Measurements from ENCODE around the gene HOXA9.
A peak's percentile ranks its signal among the peaks of the same experiment; 100 is the strongest.

Gene HOXA9

DNA sequence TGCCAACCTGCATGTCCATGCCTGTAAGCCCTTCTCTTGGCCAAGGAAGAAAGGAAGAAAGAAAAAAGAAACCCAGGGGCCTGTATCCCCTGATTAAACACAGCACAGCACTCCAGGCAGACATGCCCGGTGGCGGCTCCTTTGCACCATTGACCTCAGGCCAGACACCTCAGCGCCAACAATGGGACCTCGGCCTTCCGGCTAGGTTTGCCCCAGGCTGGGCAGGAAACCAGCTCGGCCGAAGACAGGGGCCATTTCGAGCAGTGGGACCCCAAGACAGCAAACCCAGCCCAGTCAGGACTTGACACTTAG, 5.9 kb upstream of the HOXA9 start:
- Mint-ChIP-seq H3K4me3 (no peak overlapping the region), H3K9me3 (peaks cover 2% of the 10 kb centered on the region), H3K27ac (peak overlapping the region; percentile 85), H3K36me3 (no peaks in the 10 kb centered on the region), H3K4me1 (peaks cover 6% of the 10 kb centered on the region), H3K27me3 (peaks cover 26% of the 10 kb centered on the region)
- DNase-seq (ENCODE audit: low spot score in 2 of 2) (peak in 1 of 2 donors; percentile 14), ATAC-seq (ENCODE audit: low read depth) (no peak)

DNA sequence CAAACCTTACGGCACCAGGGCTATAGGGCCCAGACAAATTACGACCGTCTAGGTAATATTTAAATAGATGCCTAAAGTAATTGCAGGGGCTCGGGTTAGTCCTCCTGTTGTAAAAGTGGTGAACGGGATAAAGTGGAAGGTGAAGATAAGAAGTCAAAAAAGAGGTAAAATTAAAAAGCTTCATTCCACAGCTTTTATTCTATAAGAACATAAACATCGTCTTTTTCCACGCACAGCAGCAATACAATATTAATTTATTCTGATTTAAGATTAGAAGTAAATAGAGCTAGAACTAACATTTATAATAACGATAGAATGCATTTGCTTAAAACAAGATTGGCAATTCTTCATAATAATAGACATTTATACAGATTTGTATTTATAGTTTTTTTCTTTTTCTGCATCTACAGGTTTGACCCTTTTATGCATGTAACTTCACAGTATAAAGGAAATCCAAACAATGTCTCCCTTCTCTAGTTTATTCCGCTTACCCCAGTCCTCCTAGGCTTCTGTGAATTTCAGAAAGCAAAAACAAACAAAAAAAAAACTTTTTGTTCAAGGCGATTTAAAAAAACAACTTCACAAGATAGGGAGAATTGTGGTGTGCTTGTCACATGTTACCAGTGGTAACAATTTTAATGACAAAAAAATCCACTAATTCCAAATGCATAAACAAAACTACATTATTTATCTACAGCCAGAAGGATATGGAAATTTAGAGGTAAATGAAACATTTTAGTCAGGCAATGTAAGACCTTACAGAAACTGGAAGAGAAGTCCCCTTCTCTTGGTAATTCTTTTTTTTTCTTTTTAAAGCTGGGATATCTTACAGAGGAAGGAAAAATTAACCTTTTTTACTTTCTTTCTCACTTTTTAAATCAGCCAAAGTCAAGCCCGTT, 5.3 kb upstream of the HOXA9 start:
- Mint-ChIP-seq H3K27me3 (peaks cover 23% of the 10 kb centered on the region), H3K9me3 (peaks cover 2% of the 10 kb centered on the region), H3K27ac (peak overlapping the region; percentile 85), H3K4me1 (peaks cover 6% of the 10 kb centered on the region), H3K4me3 (no peak overlapping the region), H3K36me3 (no peaks in the 10 kb centered on the region)
- DNase-seq (ENCODE audit: low spot score in 2 of 2) (no peak), ATAC-seq (ENCODE audit: low read depth) (no peak)

DNA sequence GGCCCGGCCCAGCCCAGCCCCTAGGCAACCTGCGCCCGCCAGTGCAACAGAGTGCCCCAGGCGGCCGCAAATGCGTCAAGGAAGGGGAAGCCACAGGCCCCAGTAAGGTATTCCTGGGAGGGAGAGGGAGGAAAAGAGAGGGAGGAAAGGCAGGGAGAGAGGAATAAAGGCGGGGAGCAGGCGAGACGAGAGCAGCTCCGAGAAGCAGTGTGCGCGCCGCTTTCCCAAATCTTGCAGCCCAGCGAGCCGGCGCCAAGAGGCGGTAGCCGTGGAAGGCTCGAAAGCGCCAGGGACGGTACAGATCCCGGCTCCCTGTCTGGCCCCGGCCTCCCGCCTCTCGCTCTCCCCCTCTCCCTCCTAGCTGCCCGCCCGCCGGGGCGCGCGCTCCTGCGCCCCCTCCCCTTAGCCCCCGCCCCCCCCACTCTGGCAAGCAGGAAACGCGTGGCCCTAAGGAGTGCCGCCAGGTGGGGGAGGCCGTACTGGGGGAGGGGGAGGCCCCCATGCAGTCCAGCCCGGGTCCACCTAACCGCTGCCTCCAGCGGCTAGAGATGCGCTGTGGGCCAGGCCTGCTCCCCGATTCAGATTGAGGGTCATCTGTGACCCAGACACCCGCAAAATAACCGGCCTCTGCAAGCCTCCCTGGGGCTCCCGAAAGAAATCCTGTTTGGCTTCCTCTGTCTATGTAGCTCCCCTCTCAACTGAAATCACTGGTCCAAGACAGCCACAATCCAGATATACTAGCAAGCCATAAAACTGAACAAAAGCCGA, 4.5 kb upstream of the HOXA9 start:
- peak overlapping the region; percentile 84 for H3K27ac Mint-ChIP-seq
- peaks cover 2% of the 10 kb centered on the region for H3K9me3 Mint-ChIP-seq
- H3K36me3 Mint-ChIP-seq = no peaks in the 10 kb centered on the region
- ATAC-seq (ENCODE audit: low read depth) (no peak), DNase-seq (ENCODE audit: low spot score in 2 of 2) (peak in 1 of 2 donors; percentile 12)
- H3K4me1 Mint-ChIP-seq = peaks cover 6% of the 10 kb centered on the region
- peaks cover 21% of the 10 kb centered on the region for H3K27me3 Mint-ChIP-seq
- H3K4me3 Mint-ChIP-seq = no peak overlapping the region

DNA sequence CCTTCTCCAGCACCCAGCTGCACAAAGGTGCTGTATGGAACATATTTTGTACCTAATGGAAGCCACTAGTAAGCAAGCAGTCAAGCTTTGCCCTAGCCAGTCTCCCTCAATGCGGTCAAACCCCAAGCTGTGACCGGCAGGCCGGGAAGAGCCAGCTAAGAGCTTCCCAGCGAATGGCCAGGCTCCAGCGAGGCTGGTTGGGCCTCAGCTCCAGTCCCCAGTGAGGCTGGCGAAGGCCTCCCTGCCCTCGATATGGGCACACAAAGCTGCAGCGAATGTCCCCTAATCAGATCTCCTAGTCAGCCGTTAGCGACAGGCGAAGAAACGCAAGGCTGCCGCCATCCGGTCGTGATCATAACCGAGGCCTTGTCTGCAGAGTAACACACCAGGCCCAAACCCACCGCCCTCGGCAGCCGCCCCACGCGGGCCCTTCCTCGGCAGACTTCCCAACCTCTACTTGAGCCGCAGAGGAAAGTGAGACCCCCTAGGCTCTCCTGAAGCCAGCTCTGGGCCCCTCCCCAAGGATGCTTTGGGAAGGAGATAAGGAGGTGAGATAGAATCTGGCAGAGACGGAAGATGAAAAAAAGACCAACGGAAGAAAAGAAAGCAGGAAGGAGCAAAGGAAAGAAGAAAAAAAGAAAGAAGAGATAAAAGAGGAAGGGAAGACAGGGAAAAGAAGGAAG, 3.1 kb upstream of the HOXA9 start:
- Mint-ChIP-seq H3K27ac (peak overlapping the region; percentile 84), H3K4me3 (no peak overlapping the region), H3K4me1 (peaks cover 9% of the 10 kb centered on the region), H3K36me3 (no peaks in the 10 kb centered on the region), H3K27me3 (peaks cover 25% of the 10 kb centered on the region), H3K9me3 (peaks cover 2% of the 10 kb centered on the region)
- ATAC-seq (ENCODE audit: low read depth) (no peak), DNase-seq (ENCODE audit: low spot score in 2 of 2) (no peak)

DNA sequence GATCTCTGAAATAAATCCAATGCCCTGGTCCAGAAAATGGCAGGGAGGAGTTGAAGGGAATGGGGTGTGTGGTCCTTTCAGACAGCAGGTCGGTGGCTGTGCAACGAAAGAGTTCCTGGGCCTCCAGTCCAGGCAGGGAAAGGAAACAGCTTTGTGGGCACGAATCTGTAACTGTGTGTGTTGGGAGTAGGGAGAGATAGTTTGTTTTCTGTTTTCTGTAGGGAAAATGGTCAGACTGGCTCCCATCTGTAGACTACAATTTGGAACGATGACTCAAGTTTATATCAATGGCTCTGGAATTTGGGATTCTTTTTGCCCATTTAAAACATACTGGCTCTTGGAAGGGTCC, 2.6 kb upstream of the HOXA9 start:
- H3K9me3 Mint-ChIP-seq = peaks cover 2% of the 10 kb centered on the region
- no peaks in the 10 kb centered on the region for H3K36me3 Mint-ChIP-seq
- H3K27me3 Mint-ChIP-seq = peaks cover 26% of the 10 kb centered on the region
- ATAC-seq (ENCODE audit: low read depth) (no peak), DNase-seq (ENCODE audit: low spot score in 2 of 2) (no peak)
- no peak overlapping the region for H3K4me3 Mint-ChIP-seq
- peaks cover 9% of the 10 kb centered on the region for H3K4me1 Mint-ChIP-seq
- H3K27ac Mint-ChIP-seq = no peak overlapping the region

DNA sequence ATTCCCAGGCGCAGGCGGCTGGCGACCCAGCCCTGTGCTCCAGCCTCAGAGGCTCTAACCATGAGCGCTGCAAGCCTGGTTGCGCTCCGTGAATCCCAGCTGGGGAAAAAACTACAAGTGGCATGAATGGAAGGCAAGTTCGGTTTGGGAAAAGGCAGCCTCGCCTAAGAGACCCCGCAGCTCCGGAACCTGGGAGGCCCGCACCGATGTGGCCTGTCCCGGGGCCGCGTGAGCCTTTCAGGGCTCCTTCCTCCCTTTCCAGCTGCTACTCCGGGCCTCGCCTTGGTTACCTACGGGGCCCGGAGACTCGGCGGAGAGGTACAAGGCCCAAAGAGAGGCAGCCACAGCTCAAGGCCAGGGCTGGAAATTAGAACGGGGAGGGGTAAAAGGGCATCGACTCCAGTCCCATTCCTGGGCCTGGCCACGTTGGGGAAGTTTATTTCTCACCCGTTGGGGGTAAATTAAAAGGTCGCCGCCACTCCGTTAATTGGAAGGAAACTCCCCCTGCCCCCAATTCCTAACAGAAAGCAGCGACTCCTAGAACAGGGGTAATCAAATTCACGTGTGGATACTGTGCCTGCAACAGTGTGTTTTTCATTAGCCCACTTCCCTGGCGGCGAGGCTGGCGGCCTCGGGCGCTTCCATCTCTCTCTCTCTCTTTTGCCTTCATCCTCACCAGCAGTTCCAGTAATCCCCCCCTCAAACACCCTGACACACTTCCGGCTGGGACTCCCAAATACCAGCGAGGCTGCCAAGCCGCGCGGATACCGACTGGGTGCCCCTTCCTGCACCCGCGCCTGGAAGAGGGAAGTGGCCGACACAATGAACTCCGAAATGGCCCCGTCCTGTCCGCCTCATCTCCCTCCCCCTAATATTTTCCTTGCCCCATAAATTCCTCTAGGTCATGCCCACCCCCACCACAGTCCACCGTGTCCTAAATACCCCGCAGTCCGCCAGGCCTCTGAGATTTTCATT, 1.5 kb upstream of the HOXA9 start:
- Mint-ChIP-seq H3K9me3 (peaks cover 2% of the 10 kb centered on the region), H3K36me3 (no peaks in the 10 kb centered on the region), H3K4me1 (peaks cover 9% of the 10 kb centered on the region), H3K4me3 (no peak overlapping the region), H3K27ac (peak overlapping the region; percentile 77), H3K27me3 (peaks cover 21% of the 10 kb centered on the region)
- ATAC-seq (ENCODE audit: low read depth) (no peak), DNase-seq (ENCODE audit: low spot score in 2 of 2) (no peak)

DNA sequence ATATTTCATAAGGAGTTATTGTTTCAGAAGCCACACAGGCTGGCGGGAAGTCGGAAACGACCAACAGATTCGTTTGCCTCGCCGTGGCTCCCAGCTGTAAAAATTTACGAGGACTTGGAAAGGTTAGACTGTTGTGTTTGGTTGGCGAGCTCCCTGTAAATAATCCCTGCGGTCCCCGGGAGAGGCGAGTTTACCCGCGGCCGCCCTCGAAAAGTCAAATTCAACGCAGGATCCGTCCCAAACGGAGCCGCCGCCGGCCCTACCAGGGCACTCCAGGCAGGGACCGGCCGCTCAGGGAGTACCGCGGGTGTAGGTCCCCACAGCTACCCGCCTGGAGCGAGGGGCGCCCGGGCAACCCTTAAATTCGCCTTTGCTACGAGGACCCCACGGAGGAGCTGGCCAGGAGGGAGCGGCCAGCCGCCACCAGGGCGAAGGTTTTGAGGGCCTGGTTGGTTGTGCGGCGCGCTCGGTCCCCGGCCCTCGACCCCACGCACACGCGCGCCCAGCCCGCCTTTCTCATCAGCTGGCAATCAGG, 726 bp upstream of the HOXA9 start:
- Mint-ChIP-seq H3K4me1 (peaks cover 7% of the 10 kb centered on the region), H3K9me3 (peaks cover 2% of the 10 kb centered on the region), H3K27me3 (peaks cover 18% of the 10 kb centered on the region), H3K36me3 (no peaks in the 10 kb centered on the region), H3K27ac (peak overlapping the region; percentile 31), H3K4me3 (no peak overlapping the region)
- DNase-seq (ENCODE audit: low spot score in 2 of 2) = no peak
- ATAC-seq (ENCODE audit: low read depth) = no peak

DNA sequence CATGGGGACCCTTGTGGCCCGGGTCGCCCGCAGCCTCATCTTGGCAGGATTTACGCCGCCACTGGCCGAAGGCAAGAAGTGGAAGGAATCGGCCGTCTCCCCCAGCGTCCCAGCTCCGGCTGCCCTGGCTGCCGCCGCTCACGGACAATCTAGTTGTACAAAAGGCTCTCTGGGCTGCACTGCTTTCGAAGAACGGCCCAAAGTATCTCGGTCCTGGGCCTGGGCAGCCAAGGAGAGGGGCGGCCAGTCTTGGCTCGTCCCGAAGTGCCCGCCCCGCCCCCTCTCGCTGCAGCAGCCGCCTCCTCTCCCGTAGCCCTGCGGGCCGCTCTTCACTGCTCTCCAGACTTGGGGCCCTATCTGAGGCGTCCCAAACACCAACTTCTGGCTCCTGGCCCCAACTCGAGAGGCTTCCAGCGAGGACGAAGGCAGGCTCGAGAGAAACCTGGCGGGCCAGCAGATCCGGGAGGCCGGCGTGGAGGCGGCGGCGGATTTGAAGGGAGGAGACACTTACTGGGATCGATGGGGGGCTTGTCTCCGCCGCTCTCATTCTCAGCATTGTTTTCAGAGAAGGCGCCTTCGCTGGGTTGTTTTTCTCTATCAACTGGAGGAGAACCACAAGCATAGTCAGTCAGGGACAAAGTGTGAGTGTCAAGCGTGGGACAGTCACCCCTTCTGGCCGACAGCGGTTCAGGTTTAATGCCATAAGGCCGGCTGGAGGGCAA, 809 bp downstream of the HOXA9 start:
- Mint-ChIP-seq H3K4me3 (no peak overlapping the region), H3K4me1 (peaks cover 14% of the 10 kb centered on the region), H3K27me3 (peaks cover 21% of the 10 kb centered on the region), H3K36me3 (no peaks in the 10 kb centered on the region), H3K27ac (peak overlapping the region; percentile 4), H3K9me3 (peaks cover 2% of the 10 kb centered on the region)
- peak in 1 of 2 donors; percentile 20 for DNase-seq (ENCODE audit: low spot score in 2 of 2)
- no peak for ATAC-seq (ENCODE audit: low read depth)

DNA sequence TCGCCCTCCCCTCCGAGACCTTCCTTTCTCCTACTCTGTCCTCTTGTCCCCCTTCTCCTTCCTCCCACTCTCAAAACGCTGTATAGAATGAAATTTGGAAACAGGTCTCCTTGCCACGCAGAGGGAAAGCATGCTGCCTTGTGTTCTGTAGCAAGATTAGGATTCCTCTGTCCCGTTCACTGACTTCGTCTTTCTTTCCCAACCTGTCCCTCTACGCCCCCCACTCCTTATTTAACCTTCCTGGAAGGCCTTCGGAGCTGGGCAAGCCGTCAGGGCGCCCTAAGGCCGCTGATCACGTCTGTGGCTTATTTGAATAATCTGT, 1.3 kb downstream of the HOXA9 start:
- Mint-ChIP-seq H3K36me3 (no peaks in the 10 kb centered on the region), H3K4me1 (peaks cover 15% of the 10 kb centered on the region), H3K4me3 (no peak overlapping the region), H3K27ac (peak overlapping the region; percentile 4), H3K9me3 (peaks cover 2% of the 10 kb centered on the region), H3K27me3 (peaks cover 24% of the 10 kb centered on the region)
- ATAC-seq (ENCODE audit: low read depth) (no peak), DNase-seq (ENCODE audit: low spot score in 2 of 2) (peak in 1 of 2 donors; percentile 32)

DNA sequence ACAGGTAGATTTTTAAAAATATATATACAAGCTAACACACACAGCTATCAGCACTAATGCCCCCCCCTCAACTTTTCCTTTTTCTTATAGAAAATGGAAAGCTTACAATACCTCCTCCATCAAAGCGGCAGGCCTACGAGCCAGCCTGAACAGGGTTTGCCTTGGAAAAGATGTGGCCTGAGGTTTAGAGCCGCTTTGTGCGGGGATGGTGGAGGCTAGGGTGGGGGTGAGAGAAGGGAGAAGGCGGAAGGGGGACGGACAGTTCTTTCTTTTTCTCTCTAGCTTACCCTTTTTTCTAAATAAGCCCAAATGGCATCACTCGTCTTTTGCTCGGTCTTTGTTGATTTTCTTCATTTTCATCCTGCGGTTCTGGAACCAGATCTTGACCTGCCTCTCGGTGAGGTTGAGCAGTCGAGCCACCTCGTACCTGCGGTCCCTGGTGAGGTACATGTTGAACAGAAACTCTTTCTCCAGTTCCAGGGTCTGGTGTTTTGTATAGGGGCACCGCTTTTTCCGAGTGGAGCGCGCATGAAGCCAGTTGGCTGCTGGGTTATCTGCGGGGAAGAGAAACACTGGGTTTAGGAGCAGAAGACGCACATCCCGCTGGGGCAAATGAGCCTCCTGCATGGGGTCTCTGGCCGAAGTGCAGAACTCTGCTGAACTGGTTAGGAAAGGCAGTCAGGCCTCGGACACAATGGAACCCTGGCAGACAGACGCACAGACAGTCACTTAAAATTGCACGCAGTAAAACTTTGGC, 1.9 kb downstream of the HOXA9 start:
- Mint-ChIP-seq H3K27ac (peak overlapping the region; percentile 4), H3K4me3 (no peak overlapping the region), H3K36me3 (no peaks in the 10 kb centered on the region), H3K27me3 (peaks cover 24% of the 10 kb centered on the region), H3K9me3 (peaks cover 2% of the 10 kb centered on the region), H3K4me1 (peaks cover 11% of the 10 kb centered on the region)
- ATAC-seq (ENCODE audit: low read depth) = no peak
- DNase-seq (ENCODE audit: low spot score in 2 of 2) = peak in 1 of 2 donors; percentile 26

DNA sequence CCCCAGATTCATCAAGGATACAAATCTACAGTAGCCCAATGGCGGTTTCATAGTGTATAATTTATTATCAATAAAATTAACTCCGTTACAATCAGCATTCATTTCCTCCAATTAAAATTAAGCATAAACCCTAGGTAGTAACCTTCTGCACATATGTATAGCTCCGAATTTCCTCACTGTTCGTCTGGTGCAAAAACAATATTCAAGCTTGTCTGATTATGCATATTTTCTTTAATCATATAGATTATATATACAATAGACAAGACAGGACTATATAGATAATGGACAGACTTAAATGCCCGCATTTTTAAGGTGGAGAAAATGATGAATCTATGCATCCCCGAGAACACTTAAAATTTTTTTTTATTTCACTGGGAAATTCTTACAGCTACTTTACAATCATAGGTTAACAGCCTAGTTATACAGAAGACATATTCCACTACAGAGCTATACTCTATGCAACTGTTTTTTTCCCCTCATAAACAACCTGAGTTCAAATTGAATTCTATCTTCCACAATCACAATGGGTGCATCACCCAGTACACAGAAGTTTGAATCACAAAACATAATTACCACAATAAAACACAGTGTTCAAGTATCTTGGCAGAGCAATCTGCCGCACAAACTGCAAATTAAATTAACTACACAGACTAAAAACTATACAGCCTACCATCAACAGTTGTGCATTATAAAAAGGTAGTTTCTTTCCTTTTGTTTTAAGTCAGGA, 2.6 kb downstream of the HOXA9 start:
- Mint-ChIP-seq H3K4me3 (no peak overlapping the region), H3K27ac (no peak overlapping the region), H3K36me3 (peaks cover 2% of the 10 kb centered on the region), H3K9me3 (peaks cover 2% of the 10 kb centered on the region), H3K27me3 (peaks cover 28% of the 10 kb centered on the region), H3K4me1 (peaks cover 16% of the 10 kb centered on the region)
- DNase-seq (ENCODE audit: low spot score in 2 of 2) = no peak
- ATAC-seq (ENCODE audit: low read depth) = no peak
